K562 (cell line): ENCODE data around the gene TRMT44. TPM values are rescaled to one million over a fixed set of nuclear protein-coding genes. Genes with fewer than 3 reads are reported as not detected.

Experiments used
- ATAC-seq: fragments of 200-7000 bp; cut with Tn5 transposase; 3 replicates; pipeline ENCODE4 v1.9.1; 2020; ENCODE audit warnings: moderate library complexity
- BruUV-seq: library from RNA; stranded (reverse); fragments of 400-500 nt; replicated peaks from 2 replicates; lab custom pipeline; 2021; lab: Mats Ljungman, UMichigan
- CTCF ChIA-PET: fragments of 300-600 bp; formaldehyde crosslinking; extraction: SDS; loops from one replicate; lab custom pipeline; 2021; ENCODE audit warnings: low intra/inter-chr PET ratio; lab: Yijun Ruan, JAX
- POLR2A ChIA-PET: fragments of 300-600, 350-650 bp; sonication (Branson Sonifier 250); formaldehyde crosslinking; extraction: SDS; loops from one replicate; lab custom pipeline; 2021; ENCODE audit warnings: antibody characterized with exemption, inconsistent platforms; lab: Yijun Ruan, JAX
- DNase-seq, 4 experiments: peaks; one replicate each; pipeline versions ENCODE4 v3.0.0 to v3.0.0-alpha.2; 2011 to 2018; ENCODE audit warnings: low spot score in 3 of 4, mixed read lengths in 3 of 4; ENCODE audit errors: extremely low read depth in 1 of 4
- FAIRE-seq: peaks from 2 replicates; lab custom pipeline; 2011; peaks lifted over from hg19 to GRCh38; lab: Jason Lieb, UNC
- H2AFZ ChIP-seq: 2 replicates; pipeline ENCODE4 v1.6.0; 2011; ENCODE audit warnings: low read depth, low read length, control low read depth, inconsistent platforms
- H3K27ac ChIP-seq: fragments of 200-600 bp; 3 replicates; pipeline ENCODE4 v1.8.0; 2011; ENCODE audit warnings: low read depth, mild to moderate bottlenecking, control low read depth, inconsistent platforms, low read length, moderate library complexity, mixed read lengths; ENCODE audit errors: extremely low read depth
- H3K27me3 ChIP-seq, 2 experiments: fragments of 300-600 bp in 1 of 2; 2 replicates in 1 of 2; 3 replicates in 1 of 2; pipeline versions ENCODE4 v1.6.0 to v1.8.0; 2011; ENCODE audit warnings: inconsistent platforms in 2 of 2, low read length in 2 of 2, mild to moderate bottlenecking in 1 of 2, mixed read lengths in 1 of 2, moderate library complexity in 1 of 2; ENCODE audit not compliant: control insufficient read depth in 2 of 2, insufficient read depth in 2 of 2
- H3K36me3 ChIP-seq: fragments of 300-600 bp; 3 replicates; pipeline ENCODE4 v1.8.0; 2011; ENCODE audit warnings: mild to moderate bottlenecking, low read length, inconsistent platforms; ENCODE audit not compliant: control insufficient read depth, insufficient read depth
- H3K4me1 ChIP-seq, 2 experiments: fragments of 200-600 bp in 1 of 2; replicated peaks in 1 of 2; 2 replicates in 1 of 2; 3 replicates in 1 of 2; pipeline versions ENCODE4 v1.5.1 to v1.8.0; 2011; ENCODE audit warnings: inconsistent platforms in 2 of 2, low read length in 2 of 2, mild to moderate bottlenecking in 1 of 2, mixed read lengths in 1 of 2, moderate library complexity in 1 of 2; ENCODE audit not compliant: control insufficient read depth in 2 of 2, insufficient read depth in 2 of 2
- H3K4me2 ChIP-seq: 2 replicates; pipeline ENCODE4 v1.6.1; 2011; ENCODE audit warnings: low read length, control low read depth, inconsistent platforms, mixed read lengths; ENCODE audit not compliant: insufficient read depth
- H3K4me3 ChIP-seq: fragments of 200-600 bp; sonication (generic), shearing (Covaris generic); 2 replicates; pipeline ENCODE4 v1.5.1; 2016; ENCODE audit warnings: control low read depth, inconsistent platforms
- H3K79me2 ChIP-seq: fragments of 200-600 bp; 3 replicates; pipeline ENCODE4 v1.8.0; 2011; ENCODE audit warnings: low read length, inconsistent platforms; ENCODE audit not compliant: control insufficient read depth, insufficient read depth
- H3K9ac ChIP-seq, 2 experiments: 2 replicates each; pipeline versions ENCODE4 v1.6.0 to v1.6.1; 2011; ENCODE audit warnings: low read depth in 2 of 2, low read length in 2 of 2, control low read depth in 1 of 2, inconsistent platforms in 1 of 2, mild to moderate bottlenecking in 1 of 2, mixed read lengths in 1 of 2; ENCODE audit not compliant: insufficient read depth in 1 of 2
- H3K9me1 ChIP-seq: one replicate; pipeline ENCODE4 v1.6.0; 2011; ENCODE audit warnings: inconsistent platforms, mild to moderate bottlenecking, low read length, moderate library complexity; ENCODE audit not compliant: control insufficient read depth, insufficient read depth
- H3K9me3 ChIP-seq: replicated peaks from 2 replicates; pipeline ENCODE4 v1.5.1; 2011; ENCODE audit warnings: low read depth, low read length, inconsistent platforms; ENCODE audit not compliant: control insufficient read depth, insufficient read depth
- H4K20me1 ChIP-seq: replicated peaks from 2 replicates; pipeline ENCODE4 v1.6.1; 2011; ENCODE audit warnings: low read length, inconsistent platforms, mixed read lengths; ENCODE audit not compliant: control insufficient read depth, insufficient read depth
- CSDE1 ChIP-seq, 2 experiments: fragments of 450-650 bp; IDR thresholded peaks; 2 replicates each; pipeline ENCODE4 v1.6.1; 2016; ENCODE audit warnings: mild to moderate bottlenecking in 1 of 2
- E2F3 ChIP-seq: fragments of 250-450 bp; sonication (Bioruptor Pico); IDR thresholded peaks from 2 replicates; pipeline ENCODE4 v1.4.0; 2020; ENCODE audit warnings: mild to moderate bottlenecking
- FOXA1 ChIP-seq: fragments of 450-650 bp; IDR thresholded peaks from 2 replicates; pipeline ENCODE4 v1.6.1; 2016; ENCODE audit warnings: mild to moderate bottlenecking, borderline replicate concordance
- RB1 ChIP-seq: fragments of 450-650 bp; IDR thresholded peaks from 2 replicates; pipeline ENCODE4 v1.6.1; 2017; ENCODE audit warnings: low read depth, mild to moderate bottlenecking
- RNF2 ChIP-seq: sonication (generic); IDR thresholded peaks from 2 replicates; pipeline ENCODE4 v1.6.1; 2016
- TAL1 ChIP-seq: fragments of 450-650 bp; IDR thresholded peaks from 2 replicates; pipeline ENCODE4 v1.6.1; 2016; ENCODE audit warnings: mild to moderate bottlenecking
- WGBS: fragments of 100-300 bp; shearing (Covaris generic); methylation state at CpG from one replicate; pipeline ENCODE4 v1.1.6; 2016; ENCODE audit warnings: low coverage, mixed read lengths; ENCODE audit not compliant: insufficient coverage; ENCODE audit errors: missing lambda C conversion rate; 5-methylcytosine and 5-hydroxymethylcytosine counted together
- in situ Hi-C: fragments of 300-500 bp; cut with MboI; formaldehyde crosslinking; loops from 4 replicates; pipeline ENCODE4 v1.15.0; 2018; ENCODE audit warnings: inconsistent platforms, mixed read lengths
- intact Hi-C: fragments of 100-400 bp; cut with micrococcal nuclease; formaldehyde crosslinking; loops from 2 replicates; pipeline ENCODE4 v1.14.2; 2022
- polyA plus RNA-seq, 8 experiments: library from polyadenylated mRNA; depleted of rRNA in 4 of 8; stranded (reverse) in 5 of 8; unstranded in 3 of 8; fragments of >200 nt; fragmentation: Nextera tagmentation in 2 of 8; fragmentation: Illumina TruSeq in 1 of 8; extraction: Ambion mirVana in 2 of 8; extraction: Trizol in 1 of 8; gene quantifications; 2 replicates each; pipeline versions ENCODE4 v1.2.1 to v1.2.3, GENCODE V29; 2011 to 2014; ENCODE audit warnings: inconsistent platforms in 1 of 8, missing spikeins in 1 of 8
- total RNA-seq, 7 experiments: library from RNA; depleted of rRNA in 6 of 7; stranded (reverse); fragments of >200 nt in 6 of 7; fragmentation: Illumina TruSeq in 2 of 7; extraction: Trizol in 2 of 7; gene quantifications; 2 replicates each; pipeline versions ENCODE4 v1.2.1 to v1.2.3, GENCODE V29; 2011 to 2021; ENCODE audit warnings: low replicate concordance in 1 of 7

Gene TRMT44
- total and polyA plus RNA-seq, 9 of the 15 experiments (the other 6 are each of a cell fraction or from before 2014, with no cell fraction given), result 1.2 to 18.6 (median 10.0) TPM

DNA sequence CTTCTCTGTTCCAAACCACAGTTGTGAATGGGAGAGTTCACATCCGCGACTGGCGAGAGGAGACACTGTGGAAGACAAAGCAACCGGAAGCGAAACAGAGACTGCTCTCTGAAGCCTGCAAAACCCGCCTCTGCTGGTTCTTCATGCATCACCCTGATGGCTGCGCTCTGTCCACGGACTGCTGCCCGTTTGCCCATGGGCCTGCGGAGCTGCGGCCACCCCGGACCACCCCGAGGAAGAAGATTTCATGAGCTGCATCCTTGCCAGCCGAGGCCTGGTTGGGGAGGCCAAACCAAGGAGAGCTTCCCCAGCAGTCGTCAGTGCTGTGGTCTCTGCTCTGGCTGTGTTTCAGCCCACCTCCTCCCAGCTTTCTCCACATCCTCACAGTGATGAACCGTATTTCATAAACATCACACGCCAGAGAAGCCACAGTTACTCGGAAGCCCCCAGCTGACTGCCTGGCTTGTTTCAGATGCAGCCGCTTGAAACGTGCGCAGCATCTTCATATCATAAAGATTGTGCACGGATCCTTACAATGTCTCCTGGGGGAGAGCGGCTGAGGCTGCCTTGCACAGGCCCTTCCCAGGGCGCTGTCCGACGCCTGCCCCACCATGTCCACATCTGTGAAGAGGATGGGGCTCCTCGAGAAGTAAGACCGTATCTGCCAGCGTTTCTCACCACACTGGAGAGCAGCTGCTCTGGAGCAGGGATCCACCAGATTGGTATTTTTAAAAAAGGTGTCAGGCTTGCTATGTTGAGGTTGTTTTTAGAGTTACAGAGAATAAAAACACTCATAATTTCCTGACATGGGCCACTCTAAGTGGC, 35.4 kb downstream of the TRMT44 start:
- in situ Hi-C loops (loop anchor here (5.0 kb wide), 1 partner anchor 81 kb away; no protein-coding TSS in a partner anchor), intact Hi-C loops (no loop called here)
- no peak overlapping the region for H3K4me2 ChIP-seq
- H3K36me3 ChIP-seq, result peaks cover 24% of the 10 kb centered on the region; the same call in 1 of the 3 replicates
- no peaks in the 10 kb centered on the region for H3K9me3 ChIP-seq
- WGBS, result 86% methylated on average over 23 of the region's 29 CpGs
- no peak overlapping the region for H3K9ac ChIP-seq
- H3K4me3 ChIP-seq, result no peak overlapping the region
- BruUV-seq, result no TSS peak
- ATAC-seq (no peak), DNase-seq (no peak), FAIRE-seq (no peak)
- POLR2A ChIA-PET, result interaction anchor here (0.6 to 0.7 kb wide), 2 partner anchors 59 to 442 kb away, joined by 3 read pairs; no protein-coding TSS in a partner anchor
- no peak overlapping the region for H3K27ac ChIP-seq
- H3K79me2 ChIP-seq, result no peaks in the 10 kb centered on the region
- H4K20me1 ChIP-seq, result no peaks in the 10 kb centered on the region
- H3K9me1 ChIP-seq, result no peaks in the 10 kb centered on the region
- no peaks in the 10 kb centered on the region for H3K27me3 ChIP-seq
- no peak for TF ChIP-seq CSDE1 (IDR thresholded peaks at IDR 0.05)
- TF ChIP-seq RB1, result no peak
- TF ChIP-seq RNF2, result no peak
- no peak for TF ChIP-seq E2F3 (CRISPR knock-in tag)
- TF ChIP-seq FOXA1, result no peak
- no peak for TF ChIP-seq TAL1
- peaks cover 26 to 53% of the 10 kb centered on the region in 2 experiments for H3K4me1 ChIP-seq
- H2AFZ ChIP-seq, result no peak overlapping the region
- CTCF ChIA-PET, result no interaction called here
